ENCODE results near the gene BSN.
A peak's percentile ranks its signal among the peaks of the same experiment; 100 is the strongest.

Gene BSN

GRCh38 chr3:49717959-49718857, 163.9 kb downstream of the BSN start:
- peak; percentile 12 for DNase-seq

- no peak for DNase-seq
Observed at GRCh38 chr3:49718858-49719213, 164.6 kb downstream of the BSN start.

- peak; percentile 94 for DNase-seq
Observed at GRCh38 chr3:49719214-49719884, 165.1 kb downstream of the BSN start, which contains the start of gene AMIGO3. Gene AMIGO3 (minus strand): TSS chr3:49719684. CDS start chr3:49719465, 219 bp downstream.

All from activated T-cell treated with anti-CD3 and anti-CD28 coated beads, Interleukin-2, amount 50 U/mL, for 1 hour (primary cell).